IPS-NIHi7 (cell line): ENCODE results near the gene BNC1.

Source experiments
- DNase-seq: peaks from one replicate; pipeline ENCODE4 v3.0.0; 2012; ENCODE audit warnings: mixed read lengths; ENCODE audit errors: extremely low spot score

Gene BNC1, protein sequence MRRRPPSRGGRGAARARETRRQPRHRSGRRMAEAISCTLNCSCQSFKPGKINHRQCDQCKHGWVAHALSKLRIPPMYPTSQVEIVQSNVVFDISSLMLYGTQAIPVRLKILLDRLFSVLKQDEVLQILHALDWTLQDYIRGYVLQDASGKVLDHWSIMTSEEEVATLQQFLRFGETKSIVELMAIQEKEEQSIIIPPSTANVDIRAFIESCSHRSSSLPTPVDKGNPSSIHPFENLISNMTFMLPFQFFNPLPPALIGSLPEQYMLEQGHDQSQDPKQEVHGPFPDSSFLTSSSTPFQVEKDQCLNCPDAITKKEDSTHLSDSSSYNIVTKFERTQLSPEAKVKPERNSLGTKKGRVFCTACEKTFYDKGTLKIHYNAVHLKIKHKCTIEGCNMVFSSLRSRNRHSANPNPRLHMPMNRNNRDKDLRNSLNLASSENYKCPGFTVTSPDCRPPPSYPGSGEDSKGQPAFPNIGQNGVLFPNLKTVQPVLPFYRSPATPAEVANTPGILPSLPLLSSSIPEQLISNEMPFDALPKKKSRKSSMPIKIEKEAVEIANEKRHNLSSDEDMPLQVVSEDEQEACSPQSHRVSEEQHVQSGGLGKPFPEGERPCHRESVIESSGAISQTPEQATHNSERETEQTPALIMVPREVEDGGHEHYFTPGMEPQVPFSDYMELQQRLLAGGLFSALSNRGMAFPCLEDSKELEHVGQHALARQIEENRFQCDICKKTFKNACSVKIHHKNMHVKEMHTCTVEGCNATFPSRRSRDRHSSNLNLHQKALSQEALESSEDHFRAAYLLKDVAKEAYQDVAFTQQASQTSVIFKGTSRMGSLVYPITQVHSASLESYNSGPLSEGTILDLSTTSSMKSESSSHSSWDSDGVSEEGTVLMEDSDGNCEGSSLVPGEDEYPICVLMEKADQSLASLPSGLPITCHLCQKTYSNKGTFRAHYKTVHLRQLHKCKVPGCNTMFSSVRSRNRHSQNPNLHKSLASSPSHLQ

DNA sequence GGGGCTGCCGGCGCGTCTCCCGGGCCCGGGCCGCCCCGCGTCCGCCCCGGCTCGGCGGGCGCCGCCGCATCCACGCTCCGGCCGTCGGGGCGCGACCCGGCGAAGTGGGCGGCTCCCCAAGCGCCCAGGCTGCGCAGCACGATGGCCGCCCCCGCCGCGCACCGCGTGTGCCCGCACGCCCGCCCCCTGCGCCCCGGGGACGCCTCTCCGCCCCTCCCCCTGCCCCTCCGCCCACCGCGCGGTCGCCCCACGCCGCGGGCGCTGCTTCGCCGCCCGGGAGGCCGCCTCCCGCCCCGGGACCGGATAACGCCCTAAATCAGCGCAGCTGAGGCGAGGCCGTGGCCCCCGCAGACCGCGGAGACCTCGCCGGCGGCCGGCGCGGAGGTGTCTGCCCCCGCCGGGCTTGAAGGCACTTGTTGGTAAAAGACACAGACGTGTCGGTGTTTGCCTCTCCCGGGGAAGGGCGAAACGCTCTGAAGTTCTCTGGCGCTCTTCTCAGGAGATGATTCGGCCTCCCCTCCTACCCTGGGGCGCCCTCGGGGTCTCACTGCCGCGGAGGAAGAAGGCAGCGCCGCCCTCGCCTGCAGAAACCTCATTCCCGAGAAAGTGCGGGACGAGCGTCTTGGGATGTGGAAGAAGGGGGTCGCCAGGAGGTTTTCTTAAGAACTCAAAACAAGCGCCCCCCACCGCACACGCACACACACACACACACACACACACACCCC lies at the start of gene BNC1:
TSS of gene BNC1 (minus strand) at position 106 of the 725 bp plus-strand sequence. CDS start at position 70, 36 bp downstream.
- peak; percentile 46 for DNase-seq

DNA sequence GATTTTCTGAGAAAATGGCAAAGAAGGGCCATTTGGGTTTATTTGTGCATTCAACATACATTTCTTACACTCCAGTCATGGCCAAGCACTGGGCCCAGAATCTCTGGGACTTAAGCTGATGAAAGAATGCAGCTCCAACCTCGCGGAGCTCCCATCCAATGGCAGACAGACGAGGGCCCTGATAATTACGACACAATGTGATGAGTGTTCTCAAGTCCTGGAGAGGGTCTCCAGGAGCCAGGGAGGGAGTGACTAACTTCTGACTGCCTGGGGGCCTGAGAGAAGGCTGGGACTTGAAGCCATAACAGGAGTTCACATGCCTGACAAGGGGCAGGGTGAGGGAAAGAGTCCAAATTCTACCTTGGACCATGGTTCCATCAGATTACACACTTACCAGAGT lies 42.6 kb upstream of the BNC1 start:
- DNase-seq: no peak

DNA sequence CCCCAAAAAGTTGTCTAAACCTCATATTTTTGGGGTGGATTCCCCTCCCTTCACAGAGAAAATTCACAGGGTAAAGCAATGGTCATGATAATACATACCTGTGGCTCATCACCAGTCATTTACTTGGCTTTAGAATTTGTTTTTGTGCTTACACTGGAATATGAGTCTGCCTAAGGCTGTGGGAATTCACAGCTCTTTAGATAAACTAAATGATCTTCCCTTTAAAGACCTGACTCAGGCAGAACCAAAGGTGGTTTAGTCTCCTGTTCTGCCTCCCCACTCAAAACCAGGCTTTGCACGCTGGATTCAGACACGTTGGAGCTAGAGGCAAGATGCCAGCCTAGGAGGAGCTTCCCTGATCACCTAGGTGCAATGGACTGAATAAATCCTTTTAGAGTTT lies 40.3 kb upstream of the BNC1 start:
- DNase-seq: no peak

DNA sequence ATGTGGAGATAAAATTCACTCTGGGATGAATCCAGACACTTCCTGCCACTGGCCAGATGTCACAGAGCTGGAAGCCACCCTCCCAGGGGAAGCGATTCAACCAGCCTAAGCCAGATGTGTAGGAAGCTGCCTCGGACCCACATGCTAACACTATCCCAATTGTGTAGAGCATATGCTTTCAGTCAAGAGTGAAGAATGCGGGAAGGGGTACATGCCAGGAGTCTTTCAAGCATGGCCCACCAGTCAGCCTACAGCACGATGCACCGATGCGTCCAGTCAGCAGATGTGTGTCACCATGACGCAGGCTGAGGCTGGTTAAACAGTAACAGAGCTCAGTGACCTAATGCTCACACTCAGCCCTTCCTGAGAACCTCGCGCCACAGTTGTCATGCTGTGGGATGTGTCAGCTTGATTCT lies 38.8 kb upstream of the BNC1 start:
- DNase-seq: no peak

DNA sequence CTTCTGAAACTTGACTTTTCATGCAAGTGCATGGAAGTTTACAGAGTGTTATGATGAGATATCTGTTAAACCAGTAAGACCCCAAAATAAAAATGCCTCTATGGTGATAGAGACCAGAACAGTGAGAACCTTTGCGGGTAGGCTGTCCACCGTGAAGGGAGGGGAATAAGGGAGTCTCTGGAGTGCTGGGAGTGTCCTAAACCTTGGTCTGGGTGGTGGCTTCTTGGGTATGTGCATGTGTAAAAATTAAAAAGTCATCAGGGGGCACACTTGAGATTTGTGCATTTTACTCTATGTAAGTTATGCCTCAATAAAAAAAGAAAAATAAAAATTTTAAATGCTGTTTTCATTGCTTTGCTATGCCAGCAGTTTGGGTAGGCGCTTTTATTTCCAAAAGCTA lies 38.2 kb upstream of the BNC1 start:
- no peak for DNase-seq

DNA sequence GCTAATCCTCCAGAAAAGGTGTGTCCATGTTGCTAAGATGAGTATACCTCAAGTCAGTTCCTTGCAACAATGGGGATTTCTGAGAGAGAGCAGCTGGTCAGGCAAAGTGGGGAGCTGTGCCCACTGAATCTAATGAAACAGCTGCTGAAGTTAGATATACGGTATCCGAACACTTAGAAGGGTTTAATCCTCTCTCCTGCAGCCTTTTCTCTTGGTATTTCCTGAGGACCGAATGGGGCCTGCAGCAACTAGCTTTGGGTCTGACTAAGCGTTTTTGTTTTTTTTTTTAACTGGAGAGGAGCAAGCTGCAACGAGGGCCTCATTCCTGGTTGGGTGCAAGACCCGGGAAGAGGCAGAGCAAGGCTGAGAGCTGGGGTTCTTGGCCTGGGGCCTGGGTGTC lies 37.6 kb upstream of the BNC1 start:
- no peak for DNase-seq

DNA sequence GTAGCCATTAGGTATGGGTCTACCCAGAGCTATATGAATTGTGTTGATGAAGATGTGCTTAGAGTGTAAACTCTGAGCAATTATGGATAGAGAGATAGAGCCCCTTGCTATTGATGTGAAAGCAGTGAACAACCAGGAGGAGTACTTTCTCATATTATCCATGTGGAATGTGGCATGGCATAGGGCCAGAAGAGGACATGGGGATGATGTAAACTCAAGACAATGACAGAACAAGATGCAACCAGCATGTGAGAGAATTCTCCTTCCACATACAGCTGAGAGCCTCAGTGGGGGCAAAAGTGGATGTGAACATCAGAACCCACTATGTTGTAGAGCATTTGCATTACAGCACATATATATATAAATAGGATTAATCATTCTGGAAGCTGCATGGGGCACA lies 36.4 kb upstream of the BNC1 start:
- no peak for DNase-seq

DNA sequence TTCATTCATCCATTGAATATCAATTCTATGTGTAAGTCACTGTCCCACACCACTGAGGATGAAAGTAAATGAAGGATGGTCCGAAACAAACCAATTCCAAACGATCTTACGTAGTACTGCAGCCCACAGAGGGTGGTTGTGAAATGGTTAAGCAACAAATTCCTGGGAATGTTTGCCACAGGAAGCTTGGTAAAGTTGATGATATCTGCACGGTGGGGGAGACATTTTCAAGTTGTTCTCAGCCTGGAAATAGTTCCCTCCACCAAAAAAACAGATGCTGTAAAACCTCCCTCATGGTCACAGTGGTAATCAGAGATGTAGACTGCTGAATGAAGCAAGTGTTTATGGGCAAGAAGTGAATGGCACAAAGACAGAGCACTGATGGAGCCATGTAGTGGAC lies 35.9 kb upstream of the BNC1 start:
- no peak for DNase-seq

DNA sequence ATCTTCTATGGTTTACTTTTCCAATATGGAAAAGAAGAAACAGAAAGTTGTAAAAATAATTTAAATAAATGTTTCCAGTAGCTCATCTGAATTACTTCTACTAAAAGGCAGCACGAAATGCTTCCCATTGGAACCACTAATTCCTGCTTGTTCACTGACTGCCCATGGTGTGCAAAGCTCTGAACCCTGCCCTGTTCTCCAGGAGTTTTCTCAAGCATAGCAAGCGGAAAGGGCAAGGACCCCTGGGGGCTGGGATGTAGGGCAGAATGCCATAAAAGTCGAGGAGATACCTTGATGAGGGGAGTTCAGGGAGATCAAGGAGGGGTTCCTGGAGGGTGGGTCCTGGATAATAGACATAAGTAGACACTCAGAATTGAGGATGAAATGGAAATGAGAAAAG lies 35.3 kb upstream of the BNC1 start:
- DNase-seq: no peak

DNA sequence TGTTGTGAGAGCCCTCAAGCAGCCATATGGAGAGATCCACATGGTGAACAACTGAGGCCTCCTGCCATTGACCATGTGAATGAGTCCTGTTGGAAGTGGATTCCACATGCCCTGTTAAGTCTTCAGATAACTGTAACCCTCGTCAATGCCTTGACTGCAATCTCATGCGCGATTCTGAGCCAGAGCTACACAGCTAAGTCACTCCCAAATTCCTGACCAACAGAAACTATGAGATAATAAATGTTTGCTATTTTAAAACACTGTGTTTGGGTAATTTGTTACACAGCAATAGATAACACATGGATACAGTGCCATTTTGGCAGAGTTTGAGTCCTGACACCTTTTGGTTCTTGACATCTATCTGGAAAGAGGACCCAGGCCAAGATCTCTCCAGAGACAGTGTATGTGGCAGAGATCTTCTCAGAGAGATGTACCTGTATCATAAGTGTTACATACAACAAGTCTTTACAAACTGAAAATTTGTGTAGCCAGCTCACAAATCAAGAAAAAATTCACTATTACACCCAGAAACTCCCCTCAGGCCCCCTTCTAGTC lies 34.5 kb upstream of the BNC1 start:
- DNase-seq: no peak

DNA sequence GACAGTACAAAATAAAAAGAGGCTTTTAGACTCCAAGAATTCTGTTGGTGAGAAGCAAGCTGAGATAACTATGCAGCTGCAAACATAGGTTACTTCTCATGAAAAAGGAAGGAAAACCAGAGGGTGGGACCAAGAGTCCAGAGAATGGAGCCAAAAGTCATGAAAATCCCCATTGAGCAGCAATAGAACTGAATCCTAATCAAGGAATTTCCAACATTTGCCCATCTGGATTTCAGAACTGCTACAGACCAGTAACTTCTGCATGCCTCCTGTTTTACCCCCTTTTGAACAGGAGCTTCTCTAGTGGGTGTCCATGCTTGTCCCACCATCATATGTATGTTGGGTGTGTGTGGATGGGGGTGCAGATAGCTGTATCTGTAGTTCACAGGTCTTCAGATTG lies 33.6 kb upstream of the BNC1 start:
- DNase-seq: no peak

DNA sequence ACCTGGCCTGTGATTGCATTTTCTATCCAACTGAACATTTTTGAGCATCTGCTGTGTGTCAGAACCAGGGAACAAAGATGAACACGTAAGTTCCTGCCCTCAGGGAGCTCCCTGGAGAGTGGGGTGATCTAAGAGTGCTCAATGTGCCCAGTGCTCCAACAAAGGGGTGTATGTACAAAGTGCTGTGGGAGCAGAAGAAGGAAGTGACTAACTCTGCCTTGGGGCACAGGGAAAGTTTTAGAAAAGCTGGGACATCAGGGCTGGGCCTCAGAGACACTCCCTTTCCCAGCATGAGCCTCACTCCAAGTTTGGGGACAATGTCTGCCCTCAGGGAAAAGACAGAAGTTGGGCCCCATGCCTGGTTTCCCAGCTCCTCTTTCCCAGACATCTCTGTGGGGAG lies 27.6 kb upstream of the BNC1 start:
- no peak for DNase-seq

DNA sequence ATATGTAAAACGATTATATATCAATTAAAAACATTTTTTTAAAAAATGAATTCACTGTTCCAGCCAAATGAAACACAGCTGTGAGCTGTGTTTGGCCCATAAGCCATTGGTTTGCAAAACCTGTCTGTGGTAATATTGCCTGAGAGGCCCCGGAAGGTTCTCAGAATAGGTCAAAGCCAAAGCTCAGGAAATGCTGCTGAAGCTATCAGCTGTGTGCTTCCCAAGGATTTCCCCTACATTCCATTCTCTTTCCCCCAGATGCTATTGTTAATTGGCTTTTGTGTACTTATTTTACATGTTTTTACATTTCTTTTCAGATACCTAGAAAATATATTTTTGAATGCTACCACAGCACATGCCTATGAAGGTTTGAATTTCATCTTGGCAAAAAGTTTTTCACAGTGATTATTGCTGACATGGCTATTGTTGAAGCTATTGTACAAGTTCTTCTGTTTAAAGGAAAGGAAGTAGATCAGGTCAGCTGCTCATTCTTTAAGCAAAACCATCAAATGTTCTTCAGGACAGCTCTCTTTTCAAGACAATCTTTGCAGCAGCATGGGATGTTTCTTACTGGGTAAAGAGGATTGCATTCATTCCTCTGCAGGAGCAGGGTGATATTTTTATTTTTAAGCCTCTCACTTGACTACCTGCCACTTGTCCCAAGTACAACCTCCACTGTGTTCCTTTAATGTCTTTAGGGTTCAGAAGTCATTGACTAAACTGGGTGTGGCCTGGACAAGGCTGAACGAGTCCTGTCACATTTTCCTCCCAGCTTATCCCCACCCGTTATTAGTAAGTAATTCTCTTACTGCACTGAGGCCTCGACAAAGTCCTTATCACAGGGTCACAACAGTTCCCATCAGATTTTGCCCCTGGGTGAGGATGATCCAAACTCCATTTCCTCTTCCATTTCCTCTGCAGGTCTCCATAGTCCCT lies 26.3 kb upstream of the BNC1 start:
- DNase-seq: no peak

DNA sequence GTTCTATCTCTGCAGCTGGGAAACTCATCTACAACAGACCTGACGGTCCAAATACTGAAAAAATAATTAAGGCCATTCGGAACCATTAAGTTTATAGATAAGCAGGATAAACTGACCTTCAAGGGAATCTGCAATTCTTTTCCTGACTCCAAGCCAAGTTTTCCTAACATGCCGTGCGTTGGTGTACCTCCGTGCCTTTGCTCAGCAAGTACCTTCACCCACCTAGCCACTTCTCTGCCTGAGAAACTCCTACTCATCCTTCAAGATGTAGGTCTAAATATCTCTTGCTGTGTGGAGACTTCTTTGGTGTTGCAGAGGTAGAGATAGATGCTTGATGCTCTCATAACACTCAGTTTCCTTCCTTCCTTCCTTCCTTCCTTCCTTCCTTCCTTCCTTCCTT lies 24.2 kb upstream of the BNC1 start:
- no peak for DNase-seq

DNA sequence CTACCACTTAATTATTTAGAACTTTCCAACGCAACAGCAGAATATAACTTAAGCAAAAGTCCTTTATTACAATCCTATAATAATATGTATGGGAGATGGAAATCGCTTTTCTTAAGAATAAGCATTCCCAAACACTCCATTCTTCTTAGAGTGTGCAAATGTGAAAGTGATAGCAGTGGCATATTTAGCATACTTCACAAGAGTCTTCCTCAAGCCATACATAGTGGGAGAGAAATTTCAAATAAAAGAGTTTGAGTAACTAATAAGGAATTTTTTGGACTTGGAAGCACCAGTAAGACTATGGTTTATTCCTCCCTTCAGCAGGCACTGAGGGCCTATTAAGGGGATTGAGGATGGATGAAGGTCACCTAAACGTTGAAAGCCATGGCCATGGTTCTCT lies 22.1 kb upstream of the BNC1 start:
- no peak for DNase-seq

DNA sequence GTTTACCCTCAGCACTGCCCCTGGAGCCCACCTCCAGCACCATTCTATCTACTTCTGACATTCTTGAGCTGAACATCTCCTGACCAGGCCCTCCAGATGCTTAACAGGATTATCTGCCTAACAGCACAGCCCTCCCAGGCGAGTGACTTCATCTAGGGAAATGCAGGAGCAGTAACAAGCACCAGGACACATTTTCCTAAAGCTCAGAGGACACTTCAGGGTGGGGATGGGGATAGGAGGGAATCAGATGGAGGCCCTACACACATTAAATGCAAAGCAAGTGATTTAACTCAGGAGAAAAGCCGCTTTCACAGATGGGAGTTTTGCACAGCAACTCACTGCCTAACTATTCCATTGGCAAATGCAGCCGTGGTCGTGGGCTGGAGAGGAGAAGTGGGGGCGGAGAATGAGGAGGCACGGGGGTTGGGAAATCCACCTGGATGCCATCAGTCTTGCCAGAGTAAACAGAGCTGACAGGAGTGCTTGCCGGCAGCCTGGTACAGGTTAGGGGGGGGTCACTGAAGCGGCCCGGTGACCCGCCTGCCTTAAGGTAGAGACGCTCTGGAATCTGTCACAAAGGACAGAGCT lies 21.3 kb upstream of the BNC1 start:
- peak; percentile 38 for DNase-seq

DNA sequence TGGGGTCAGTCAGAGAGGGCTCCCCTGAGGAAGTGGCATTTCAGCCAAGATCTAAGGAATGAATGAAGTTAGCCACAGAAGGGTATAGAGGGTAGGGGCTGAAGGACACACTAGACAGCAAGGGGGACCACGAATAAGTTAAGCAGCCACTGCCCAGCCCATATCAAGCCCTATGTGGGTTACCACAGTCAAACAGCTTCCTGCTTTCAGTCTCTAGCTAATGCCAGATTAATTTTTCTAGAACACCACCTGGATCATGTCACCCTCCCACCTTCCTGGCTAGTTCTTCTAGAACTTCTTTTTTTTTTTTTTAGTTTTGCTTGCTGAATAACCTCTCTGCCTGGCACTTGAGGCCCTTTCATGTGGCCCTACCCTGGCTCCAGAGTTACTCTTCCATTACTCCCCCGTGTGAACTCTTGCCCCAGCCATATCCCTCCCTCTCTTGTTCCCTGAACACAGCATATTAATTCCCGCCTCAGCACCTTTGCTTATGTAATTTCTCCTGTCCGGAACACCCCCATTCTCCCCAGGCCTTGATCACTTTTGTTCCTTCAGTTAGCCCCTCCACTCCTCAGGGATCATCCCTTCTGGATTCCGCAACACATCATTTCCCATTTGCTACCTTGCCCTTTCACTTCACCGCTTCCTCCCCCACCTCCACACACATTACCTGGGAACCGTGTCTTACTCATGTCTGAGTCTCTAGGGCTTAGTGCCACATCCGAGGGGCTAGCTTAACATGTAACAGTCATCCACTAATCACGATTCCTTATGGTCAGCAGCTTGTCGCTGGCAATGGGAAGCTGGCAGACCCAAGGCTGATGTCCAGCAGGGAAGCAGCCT lies 20.6 kb upstream of the BNC1 start:
- DNase-seq: no peak

DNA sequence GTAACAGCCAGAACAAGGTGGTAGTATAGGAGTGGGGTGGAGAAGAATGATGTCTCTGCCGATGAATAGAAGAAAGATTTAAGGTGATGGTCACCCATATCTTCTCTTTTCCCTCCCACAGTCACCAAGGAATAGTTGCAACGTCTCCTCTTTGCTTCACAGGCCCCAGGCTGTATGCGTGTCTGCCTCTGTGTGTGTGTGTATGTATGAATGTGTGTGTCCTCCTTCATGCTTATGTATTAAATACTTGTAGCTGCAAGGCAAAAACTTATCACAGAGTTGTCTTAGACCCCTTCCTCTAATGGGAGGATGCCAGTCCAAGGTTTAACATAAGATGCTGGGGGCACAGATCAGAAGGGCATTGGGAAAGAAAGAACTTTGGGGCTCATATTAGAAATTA lies 19.1 kb upstream of the BNC1 start:
- no peak for DNase-seq

DNA sequence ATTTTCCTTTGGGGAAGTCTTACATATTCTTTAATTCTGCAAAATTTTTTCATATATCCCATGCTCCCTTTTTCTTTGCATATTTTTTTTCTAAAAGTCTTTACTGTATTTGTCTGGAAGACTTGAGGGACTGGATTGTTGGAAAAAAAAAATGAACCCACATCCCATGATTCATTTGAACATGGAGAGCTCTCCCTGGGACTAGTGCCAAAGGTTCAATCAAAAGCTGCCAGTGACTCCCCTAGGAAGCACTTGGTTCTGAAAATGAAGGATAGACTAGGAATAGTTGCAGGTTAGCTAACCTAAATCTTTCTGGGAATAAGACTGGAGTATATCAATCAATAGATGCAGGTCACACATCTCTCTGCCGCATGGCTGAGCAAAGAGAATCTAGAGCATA lies 16.4 kb upstream of the BNC1 start:
- no peak for DNase-seq
